ENCODE results near the gene PDSS2.
"Not testable (repeated sequence)": the region's sequence is repeated elsewhere in the genome, so short reads cannot be mapped to it uniquely, and the experiment has no call there.

PDSS2 gene

DNA sequence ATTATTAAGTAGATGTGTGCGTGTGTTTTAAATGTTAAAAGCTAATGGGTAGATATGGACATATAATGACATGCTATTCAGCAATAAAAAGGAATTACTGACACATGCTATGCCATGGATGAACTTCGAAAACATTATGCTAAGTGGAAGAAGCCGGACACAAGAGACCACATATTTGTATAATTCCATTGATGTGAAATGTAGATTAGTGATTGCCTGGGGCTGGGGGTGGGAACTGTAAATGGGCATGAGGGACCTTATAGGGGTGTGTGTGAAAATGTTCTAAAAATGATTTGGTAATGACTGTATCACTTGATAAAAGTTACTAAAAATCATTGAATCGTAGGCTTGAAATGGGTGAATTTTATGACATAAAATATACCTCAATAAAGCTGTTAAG is 239.5 kb downstream of the PDSS2 start:
- DNase-seq (ENCODE audit: low read depth, low spot score) = no peak

- no peak for DNase-seq (ENCODE audit: low read depth, low spot score)
These were observed 241.2 kb downstream of the PDSS2 start for GRCh38 chr6:107218142-107218541.

GRCh38 chr6:107217248-107217647 is 242.1 kb downstream of the PDSS2 start:
- no peak for DNase-seq (ENCODE audit: low read depth, low spot score)

DNA sequence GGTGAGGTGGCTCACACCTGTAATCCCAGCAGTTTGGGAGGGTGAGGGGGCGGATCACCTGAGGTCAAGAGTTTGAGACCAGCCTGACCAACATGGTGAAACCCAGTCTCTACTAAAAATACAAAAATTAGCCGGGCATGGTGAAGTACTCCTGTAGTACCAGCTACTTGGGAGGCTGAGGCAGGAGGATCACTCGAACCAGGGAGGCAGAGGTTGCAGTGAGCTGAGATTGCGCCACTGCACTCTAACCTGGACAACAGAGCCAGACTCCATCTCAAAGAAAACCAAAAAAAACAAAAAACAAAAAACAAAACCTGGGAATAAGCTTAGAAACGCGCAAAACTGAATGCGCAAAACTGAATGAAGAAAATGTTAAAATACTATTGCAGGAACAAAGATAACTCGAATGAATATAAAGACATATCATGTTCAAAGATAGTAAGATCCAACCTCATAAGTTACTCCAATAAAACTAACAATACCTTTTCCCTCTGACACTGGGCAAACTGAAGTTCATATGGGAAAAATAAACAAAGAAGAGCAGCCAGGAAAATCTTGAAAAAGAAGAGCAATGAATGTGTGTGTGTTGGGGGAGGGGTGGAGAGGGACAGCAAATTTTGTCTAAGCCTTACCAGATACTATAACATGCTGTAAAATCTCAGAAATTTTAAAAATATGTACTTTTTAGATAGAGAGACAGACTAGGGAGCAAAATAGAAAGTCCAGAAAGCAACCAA is 243.0 kb downstream of the PDSS2 start:
- DNase-seq (ENCODE audit: low read depth, low spot score) = no peak

- DNase-seq (ENCODE audit: low read depth, low spot score) = no peak
These were observed 244.0 kb downstream of the PDSS2 start for GRCh38 chr6:107215334-107215733.

DNA sequence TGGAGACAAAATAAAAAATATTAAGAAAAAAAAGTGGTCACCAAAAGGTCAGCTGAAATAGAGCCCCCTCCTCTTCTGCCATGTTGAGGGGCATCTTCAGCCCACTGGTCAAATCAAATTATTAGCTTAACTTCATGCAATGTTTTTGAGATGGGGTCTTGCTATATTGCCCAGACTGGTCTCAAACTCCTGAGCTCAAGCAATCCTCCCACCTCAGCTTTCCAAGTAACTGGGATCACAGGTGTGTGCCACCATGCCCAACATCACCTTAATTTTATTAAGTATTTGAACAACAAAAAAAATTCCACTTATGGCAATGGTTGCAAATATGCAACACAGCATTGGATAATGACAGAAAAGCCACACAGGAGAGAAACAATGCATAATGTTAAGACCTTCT is 244.7 kb downstream of the PDSS2 start:
- DNase-seq (ENCODE audit: low read depth, low spot score) = no peak

GRCh38 chr6:107209406-107210305 is 249.7 kb downstream of the PDSS2 start:
- no peak for DNase-seq (ENCODE audit: low read depth, low spot score)

- no peak for DNase-seq (ENCODE audit: low read depth, low spot score)
These were observed 252.0 kb downstream of the PDSS2 start for GRCh38 chr6:107207251-107207873.

DNA sequence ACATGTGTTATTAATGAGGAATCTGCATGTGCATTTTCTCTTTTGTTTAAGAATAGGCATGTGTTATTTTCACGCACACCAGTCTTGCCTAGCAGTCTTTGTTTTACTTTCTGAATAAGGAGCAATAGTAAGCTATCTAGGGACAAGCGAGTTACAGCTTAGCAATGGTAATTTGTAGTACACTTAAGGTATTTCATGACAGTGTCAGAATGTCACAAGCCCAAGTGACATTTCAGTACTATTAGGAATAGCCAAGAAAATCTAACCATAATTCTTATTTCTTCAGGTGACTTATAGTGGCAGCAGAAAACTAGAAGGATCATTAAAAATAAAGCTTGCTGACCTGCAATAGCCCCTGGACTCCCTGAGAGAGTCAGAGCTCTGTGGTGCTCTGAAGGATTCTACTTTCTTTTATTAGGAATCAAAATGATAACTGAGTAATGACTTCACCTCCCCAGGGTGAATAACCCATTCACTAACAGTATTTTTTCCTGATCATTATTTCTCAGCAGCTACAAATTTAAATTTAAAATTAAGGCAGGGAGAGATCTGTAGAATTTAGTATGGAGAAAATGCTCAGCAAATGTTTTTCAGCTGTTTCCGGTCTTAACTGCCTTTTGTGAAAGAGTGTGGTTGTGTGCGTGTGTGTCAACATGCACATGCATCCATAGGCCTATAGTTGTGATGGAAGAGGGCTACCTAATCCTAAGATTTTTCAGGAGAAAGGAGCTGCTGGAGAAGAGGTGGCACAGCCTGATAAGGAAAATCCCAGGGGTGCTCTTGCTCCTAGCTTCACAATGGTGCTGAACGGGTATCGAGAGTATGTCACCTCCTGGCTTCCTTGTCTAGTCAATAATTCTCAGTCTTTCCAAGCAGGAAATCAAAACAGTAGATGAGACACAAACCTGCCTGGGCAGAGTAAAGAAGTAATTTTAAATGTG is 254.0 kb downstream of the PDSS2 start:
- no peak for DNase-seq (ENCODE audit: low read depth, low spot score)

DNA sequence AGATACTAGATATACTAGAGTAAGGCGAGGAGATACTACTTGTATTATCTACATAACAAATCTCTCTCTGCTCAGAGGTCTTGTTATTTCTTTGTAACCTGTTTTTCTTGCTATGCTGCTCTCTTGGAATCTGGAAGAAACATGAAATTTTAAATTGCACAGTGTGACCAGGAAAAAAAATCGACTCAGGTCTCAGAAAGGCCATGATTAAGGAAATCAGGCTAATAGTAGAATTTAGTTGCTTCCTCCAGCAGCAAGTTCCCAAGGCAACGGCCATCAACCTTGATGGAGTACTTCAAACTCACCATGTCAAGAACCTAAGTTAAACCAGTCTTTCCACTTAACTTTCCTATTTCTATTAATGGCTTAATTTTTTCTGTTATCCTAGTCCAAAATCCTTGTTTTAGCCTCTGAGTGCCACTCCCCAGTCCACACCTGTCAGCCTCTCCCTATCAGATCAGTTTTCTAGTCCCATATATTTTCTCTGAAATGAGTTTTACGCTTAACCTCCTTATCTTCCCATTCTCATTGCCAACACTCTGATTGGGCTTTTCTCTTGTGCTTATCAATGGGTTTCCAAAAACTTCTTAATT is 256.4 kb downstream of the PDSS2 start:
- no peak for DNase-seq (ENCODE audit: low read depth, low spot score)

GRCh38 chr6:107198631-107199416 is 260.5 kb downstream of the PDSS2 start:
- DNase-seq (ENCODE audit: low read depth, low spot score) = no peak

- no peak for DNase-seq (ENCODE audit: low read depth, low spot score)
These were observed 263.2 kb downstream of the PDSS2 start for GRCh38 chr6:107196152-107196551.

- DNase-seq (ENCODE audit: low read depth, low spot score) = not testable (repeated sequence)
These were observed 264.6 kb downstream of the PDSS2 start for GRCh38 chr6:107194723-107195122.

GRCh38 chr6:107192830-107193229 is 266.5 kb downstream of the PDSS2 start:
- no peak for DNase-seq (ENCODE audit: low read depth, low spot score)

GRCh38 chr6:107187630-107188029 is 271.7 kb downstream of the PDSS2 start:
- no peak for DNase-seq (ENCODE audit: low read depth, low spot score)

DNA sequence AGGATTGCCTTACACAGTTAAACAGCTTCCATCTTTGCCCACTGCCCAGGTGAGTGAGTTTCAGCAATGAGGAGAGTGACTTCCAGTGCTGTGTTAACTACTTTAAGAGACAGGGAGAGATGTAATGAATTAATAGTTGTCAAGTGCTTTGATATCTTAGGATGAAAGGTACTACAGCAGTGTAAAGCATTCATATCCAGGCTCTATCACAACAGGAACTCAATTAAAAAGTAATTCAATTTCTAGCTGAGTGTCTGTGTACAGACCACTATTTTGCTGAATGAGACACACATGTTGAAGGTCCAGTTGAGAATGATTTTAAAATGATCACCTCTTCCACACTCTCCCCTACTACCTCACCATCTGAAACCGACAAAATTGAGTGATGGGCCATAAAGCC is 273.3 kb downstream of the PDSS2 start:
- no peak for DNase-seq (ENCODE audit: low read depth, low spot score)

DNA sequence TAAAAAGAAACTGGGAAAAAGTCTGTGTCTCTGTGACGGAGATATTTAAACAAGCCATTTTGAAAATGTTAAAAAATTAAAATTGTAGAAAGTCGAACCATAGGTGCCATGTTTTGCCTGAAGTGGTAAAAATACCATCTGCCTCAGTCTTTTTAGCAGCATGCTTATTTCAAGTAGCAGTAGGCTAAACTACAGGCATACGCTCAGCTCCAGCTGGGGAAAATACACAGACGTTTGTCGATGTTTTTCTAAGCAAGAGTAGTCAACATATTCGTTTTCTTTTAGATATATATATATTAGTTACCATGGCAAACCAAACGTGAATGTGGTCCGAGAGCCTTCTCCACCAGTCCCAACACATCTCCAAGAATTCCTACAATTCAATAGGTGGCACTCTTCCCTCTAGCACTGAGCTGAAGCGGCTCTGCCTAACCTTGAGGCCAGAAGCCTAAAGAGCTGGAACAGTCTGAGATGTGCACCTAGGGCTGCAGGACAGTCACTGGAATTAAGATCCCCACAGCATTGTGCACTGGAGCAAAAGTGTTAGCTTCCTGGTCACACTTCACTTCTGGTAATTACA is 273.9 kb downstream of the PDSS2 start:
- no peak for DNase-seq (ENCODE audit: low read depth, low spot score)

- no peak for DNase-seq (ENCODE audit: low read depth, low spot score)
These were observed 274.9 kb downstream of the PDSS2 start for GRCh38 chr6:107184435-107184834.

- no peak for DNase-seq (ENCODE audit: low read depth, low spot score)
These were observed 279.3 kb downstream of the PDSS2 start for GRCh38 chr6:107180099-107180498.

- DNase-seq (ENCODE audit: low read depth, low spot score) = no peak
These were observed 280.4 kb downstream of the PDSS2 start for GRCh38 chr6:107179004-107179403.
